Kidney (tissue), 14 donors: ENCODE results near the gene TPR. TPM values are rescaled to one million over a fixed set of nuclear protein-coding genes. Genes with fewer than 3 reads are reported as not detected.

Source experiments
- DNase-seq, 5 donors: peaks; one replicate each; pipeline ENCODE4 v3.0.0-alpha.2; 2013 to 2020
- FAIRE-seq: peaks from 2 replicates; lab custom pipeline; 2012; peaks lifted over from hg19 to GRCh38; lab: Jason Lieb, UNC
- H3K27ac ChIP-seq, 2 donors: one replicate each; pipeline ENCODE4 v1.7.0; 2013; ENCODE audit warnings: low read depth in 2 of 2, low read length in 2 of 2, inconsistent platforms in 1 of 2
- H3K27me3 ChIP-seq: one replicate; pipeline ENCODE4 v1.7.1; 2013; ENCODE audit warnings: low read length, inconsistent platforms; ENCODE audit not compliant: control insufficient read depth, insufficient read depth
- H3K36me3 ChIP-seq, 3 donors: one replicate each; pipeline versions ENCODE4 v1.7.0 to v1.7.1; 2013; ENCODE audit warnings: low read length in 3 of 3, control low read depth in 1 of 3, inconsistent platforms in 1 of 3; ENCODE audit not compliant: insufficient read depth in 3 of 3, control insufficient read depth in 2 of 3
- H3K4me1 ChIP-seq, 3 donors: one replicate each; pipeline versions ENCODE4 v1.7.0 to v1.7.1; 2013; ENCODE audit warnings: low read length in 3 of 3, inconsistent platforms in 1 of 3, low read depth in 1 of 3; ENCODE audit not compliant: control insufficient read depth in 2 of 3, insufficient read depth in 2 of 3
- H3K4me3 ChIP-seq, 3 donors: one replicate each; pipeline versions ENCODE4 v1.7.0 to v1.8.1; 2013; ENCODE audit warnings: low read length in 3 of 3, control low read depth in 1 of 3, inconsistent platforms in 1 of 3
- H3K9ac ChIP-seq, 3 donors: one replicate each; pipeline versions ENCODE4 v1.7.0 to v1.7.1; 2013; ENCODE audit warnings: low read length in 3 of 3, control low read depth in 1 of 3, inconsistent platforms in 1 of 3
- H3K9me3 ChIP-seq, 3 donors: one replicate each; pipeline versions ENCODE4 v1.7.0 to v1.7.1; 2013; ENCODE audit warnings: low read length in 3 of 3, control low read depth in 1 of 3, inconsistent platforms in 1 of 3; ENCODE audit not compliant: control insufficient read depth in 2 of 3, insufficient read depth in 1 of 3
- CTCF ChIP-seq: IDR thresholded peaks from 3 replicates; pipeline ENCODE4 v1.5.1; 2012; ENCODE audit warnings: mild to moderate bottlenecking, moderate library complexity, borderline replicate concordance; ENCODE audit not compliant: insufficient read depth; ENCODE audit errors: extremely low read depth
- intact Hi-C: fragments of 100-400 bp; cut with DNase I; formaldehyde crosslinking; loops from one replicate; pipeline ENCODE4 v1.11.1; 2022
- polyA plus RNA-seq: library from polyadenylated mRNA; stranded (reverse); fragments of 350-450 nt; fragmentation: Illumina TruSeq; extraction: RNeasy Lipid Tissue Mini Kit (QIAGEN cat#74804); gene quantifications from one replicate; pipeline ENCODE4 v1.2.3, GENCODE V29; 2014; ENCODE audit warnings: low read depth, low replicate concordance; ENCODE audit not compliant: insufficient read depth
- total RNA-seq: library from RNA; stranded (reverse); fragmentation: NEBNext Ultra II Directional; extraction: Animal tissue kit (Norgen Biotek cat#: 25700); gene quantifications from one replicate; pipeline ENCODE4 v1.2.1, GENCODE V29; 2021
- donor health status: control.
- donor health status: control.
- donor health status: control.
- donor health status: control.
- donor health status: control.
- donor health status: DM: yes; HTN: yes; CAD: no.
- donor health status: Normal renal cell carcinoma (clear cell type).

The TPR gene
- total and polyA plus RNA-seq, 2 donors from 2014 or later, result 27.4 to 89.9 TPM

- no peak overlapping the region for H3K27ac ChIP-seq
- H3K9me3 ChIP-seq, result no peaks in the 10 kb centered on the region
- H3K4me3 ChIP-seq, result no peak overlapping the region
- no peaks in the 10 kb centered on the region for H3K27me3 ChIP-seq
- FAIRE-seq, result no peak
- no peaks in the 10 kb centered on the region for H3K36me3 ChIP-seq
- DNase-seq, result no peak
- no peak overlapping the region for H3K9ac ChIP-seq
- no peaks in the 10 kb centered on the region for H3K4me1 ChIP-seq
- intact Hi-C loops, result no loop called here
- TF ChIP-seq CTCF, result no peak
Measured at GRCh38 chr1:186286615-186287315, 88.3 kb downstream of the TPR start.

GRCh38 chr1:186283374-186283773 is 91.7 kb downstream of the TPR start:
- no peak overlapping the region for H3K27ac ChIP-seq
- H3K36me3 ChIP-seq, result no peaks in the 10 kb centered on the region
- intact Hi-C loops, result no loop called here
- FAIRE-seq (no peak), DNase-seq (no peak)
- no peaks in the 10 kb centered on the region for H3K4me1 ChIP-seq
- H3K9ac ChIP-seq, result no peak overlapping the region
- no peak for TF ChIP-seq CTCF
- no peaks in the 10 kb centered on the region for H3K27me3 ChIP-seq
- H3K4me3 ChIP-seq, result no peak overlapping the region
- H3K9me3 ChIP-seq, result no peaks in the 10 kb centered on the region

GRCh38 chr1:186282466-186282865 is 92.6 kb downstream of the TPR start:
- no peak for DNase-seq
- H3K27ac ChIP-seq, result no peak overlapping the region
- H3K9me3 ChIP-seq, result no peaks in the 10 kb centered on the region
- TF ChIP-seq CTCF, result no peak
- intact Hi-C loops, result no loop called here
- FAIRE-seq, result no peak
- no peaks in the 10 kb centered on the region for H3K4me1 ChIP-seq
- H3K9ac ChIP-seq, result no peak overlapping the region
- no peaks in the 10 kb centered on the region for H3K36me3 ChIP-seq
- no peak overlapping the region for H3K4me3 ChIP-seq
- H3K27me3 ChIP-seq, result no peaks in the 10 kb centered on the region

DNA sequence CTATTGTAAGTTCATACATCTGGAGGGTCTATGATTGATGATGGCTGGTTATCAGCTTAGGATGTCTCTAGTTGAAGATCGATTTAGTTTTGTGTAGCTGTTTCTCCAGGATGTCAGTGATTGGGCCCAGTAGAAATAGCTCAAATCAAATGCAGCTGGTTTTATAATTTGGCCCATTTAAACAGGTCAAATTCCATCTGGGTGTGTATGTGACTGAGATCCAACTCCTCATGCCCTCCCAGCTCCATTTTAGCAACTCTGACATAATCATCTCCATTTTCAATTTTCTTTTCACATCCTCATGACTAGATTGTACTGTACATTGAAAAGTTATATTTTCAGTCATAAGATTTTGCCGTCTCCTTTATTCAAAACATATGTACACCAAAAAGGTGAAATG is 99.2 kb downstream of the TPR start:
- no peak overlapping the region for H3K9ac ChIP-seq
- intact Hi-C loops, result no loop called here
- no peaks in the 10 kb centered on the region for H3K4me1 ChIP-seq
- FAIRE-seq (no peak), DNase-seq (no peak)
- no peaks in the 10 kb centered on the region for H3K27me3 ChIP-seq
- no peaks in the 10 kb centered on the region for H3K9me3 ChIP-seq
- H3K27ac ChIP-seq, result no peak overlapping the region
- no peak for TF ChIP-seq CTCF
- no peak overlapping the region for H3K4me3 ChIP-seq
- no peaks in the 10 kb centered on the region for H3K36me3 ChIP-seq
